RWPE1 (cell line): ENCODE results near the gene INSYN2A.

Experiments
- CTCF ChIA-PET: fragments of 350-600 bp; sonication (Branson Sonifier 250); formaldehyde crosslinking; extraction: SDS; loops from one replicate; lab custom pipeline; 2021; lab: Yijun Ruan, JAX
- POLR2A ChIA-PET: fragments of 400-600 bp; formaldehyde crosslinking; extraction: SDS; loops from one replicate; lab custom pipeline; 2020; ENCODE audit warnings: antibody characterized with exemption; ENCODE audit not compliant: low non-redundant PET; lab: Yijun Ruan, JAX
- DNase-seq: peaks from one replicate; pipeline ENCODE4 v3.0.0; 2012; ENCODE audit warnings: low spot score
- H3K27ac ChIP-seq: fragments of 450-650 bp; 2 replicates; pipeline ENCODE4 v1.5.1; 2017
- TF ChIP-seq, protein P1 (sequence below): fragments of 450-650 bp; conservative IDR thresholded peaks from 2 replicates; pipeline ENCODE4 v1.5.1; 2017; ENCODE audit warnings: low read depth, mild to moderate bottlenecking

Gene INSYN2A

DNA sequence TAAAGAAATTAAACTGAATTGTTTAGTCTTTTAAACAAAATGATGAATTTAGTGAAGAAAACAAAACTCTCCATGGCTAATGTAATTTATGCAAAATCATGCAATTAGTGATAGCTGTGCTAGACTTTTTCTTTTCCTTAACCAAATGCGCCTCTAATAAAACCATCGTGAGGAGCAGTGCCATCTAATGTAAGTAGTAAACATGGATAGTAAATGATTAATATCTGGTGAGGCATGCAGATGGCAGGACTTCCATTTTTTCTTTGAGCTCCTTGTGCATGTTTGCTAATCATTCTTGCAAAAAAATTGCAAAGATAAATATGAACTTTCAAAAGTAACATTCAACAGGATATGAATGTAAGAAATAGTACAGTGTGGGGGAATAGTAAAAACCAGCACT, 2.3 kb downstream of the INSYN2A start:
- DNase-seq, result no peak
- TF ChIP-seq, protein P1, sequence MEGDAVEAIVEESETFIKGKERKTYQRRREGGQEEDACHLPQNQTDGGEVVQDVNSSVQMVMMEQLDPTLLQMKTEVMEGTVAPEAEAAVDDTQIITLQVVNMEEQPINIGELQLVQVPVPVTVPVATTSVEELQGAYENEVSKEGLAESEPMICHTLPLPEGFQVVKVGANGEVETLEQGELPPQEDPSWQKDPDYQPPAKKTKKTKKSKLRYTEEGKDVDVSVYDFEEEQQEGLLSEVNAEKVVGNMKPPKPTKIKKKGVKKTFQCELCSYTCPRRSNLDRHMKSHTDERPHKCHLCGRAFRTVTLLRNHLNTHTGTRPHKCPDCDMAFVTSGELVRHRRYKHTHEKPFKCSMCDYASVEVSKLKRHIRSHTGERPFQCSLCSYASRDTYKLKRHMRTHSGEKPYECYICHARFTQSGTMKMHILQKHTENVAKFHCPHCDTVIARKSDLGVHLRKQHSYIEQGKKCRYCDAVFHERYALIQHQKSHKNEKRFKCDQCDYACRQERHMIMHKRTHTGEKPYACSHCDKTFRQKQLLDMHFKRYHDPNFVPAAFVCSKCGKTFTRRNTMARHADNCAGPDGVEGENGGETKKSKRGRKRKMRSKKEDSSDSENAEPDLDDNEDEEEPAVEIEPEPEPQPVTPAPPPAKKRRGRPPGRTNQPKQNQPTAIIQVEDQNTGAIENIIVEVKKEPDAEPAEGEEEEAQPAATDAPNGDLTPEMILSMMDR, result no peak
- POLR2A ChIA-PET, result no interaction called here
- CTCF ChIA-PET, result interaction anchor here (0.6 to 0.9 kb wide), 3 partner anchors 91 to 621 kb away, joined by 3 to 4 read pairs (median 3); no protein-coding TSS in a partner anchor
- H3K27ac ChIP-seq, result no peak overlapping the region

DNA sequence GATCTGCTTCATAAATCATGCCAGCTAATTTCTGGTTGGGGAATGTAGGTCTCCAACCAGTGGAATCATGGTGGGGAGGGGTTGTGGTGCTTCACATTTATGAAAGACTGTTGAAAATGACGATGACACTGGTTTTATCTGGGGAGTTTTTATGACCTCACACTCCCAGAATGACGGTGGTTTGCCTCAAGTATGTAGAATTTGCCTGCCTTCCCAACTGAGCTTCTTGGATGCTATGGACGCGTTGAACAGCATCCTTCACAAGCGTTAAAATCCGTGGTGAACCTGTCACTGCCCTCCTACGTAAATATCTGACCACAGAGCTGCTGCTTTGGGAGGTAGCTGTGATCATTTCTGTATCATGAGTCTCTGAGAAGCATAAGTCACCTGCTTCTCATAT, 3.3 kb downstream of the INSYN2A start:
- H3K27ac ChIP-seq, result no peak overlapping the region
- TF ChIP-seq, protein P1, result no peak
- DNase-seq, result no peak
- ChIA-PET CTCF (interaction anchor here (0.6 kb wide), 1 partner anchor 31 kb away, joined by 5 read pairs; no protein-coding TSS in a partner anchor), POLR2A (no interaction called here)

DNA sequence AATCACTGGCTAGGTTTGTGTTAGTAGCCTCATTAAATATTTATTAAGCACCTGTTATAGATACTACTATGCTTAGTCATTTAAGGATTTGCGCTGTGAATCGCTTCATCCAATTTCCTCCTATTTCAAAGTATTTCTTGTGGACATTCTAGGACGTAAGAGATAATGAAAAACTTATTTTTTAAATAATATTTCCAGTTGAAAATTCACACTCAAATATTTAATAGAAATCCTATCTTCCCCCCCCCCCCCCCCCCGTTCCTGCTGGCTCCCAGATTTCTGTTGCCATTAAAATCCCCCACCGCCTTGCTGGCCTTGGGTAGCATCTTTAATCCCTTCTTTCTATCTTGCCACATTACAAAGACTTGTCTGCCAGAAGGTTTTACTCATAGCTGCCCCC, 6.0 kb downstream of the INSYN2A start:
- TF ChIP-seq, protein P1, result no peak
- POLR2A ChIA-PET, result no interaction called here
- CTCF ChIA-PET, result no interaction called here
- DNase-seq, result no peak
- H3K27ac ChIP-seq, result no peak overlapping the region

DNA sequence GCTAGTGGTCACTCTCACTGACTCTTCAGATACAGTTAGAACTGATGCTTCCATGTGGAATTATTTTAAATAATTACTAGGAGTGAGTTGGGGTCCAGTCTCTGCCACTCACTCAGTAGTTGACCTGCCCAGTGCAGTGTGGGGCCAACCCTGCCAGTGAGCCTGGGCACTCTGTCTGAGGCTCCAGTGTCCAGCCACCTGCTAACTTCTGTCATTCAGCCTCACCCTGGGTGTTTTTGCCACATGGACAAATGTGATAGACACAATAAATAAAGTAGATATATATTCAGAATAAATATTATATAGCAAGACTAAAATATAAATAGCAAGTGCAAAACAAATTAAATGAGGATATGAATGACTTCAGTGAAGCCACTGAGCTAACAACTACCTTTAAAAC, 7.2 kb downstream of the INSYN2A start:
- CTCF ChIA-PET, result no interaction called here
- H3K27ac ChIP-seq, result no peak overlapping the region
- TF ChIP-seq, protein P1, result no peak
- no peak for DNase-seq
- POLR2A ChIA-PET, result no interaction called here

DNA sequence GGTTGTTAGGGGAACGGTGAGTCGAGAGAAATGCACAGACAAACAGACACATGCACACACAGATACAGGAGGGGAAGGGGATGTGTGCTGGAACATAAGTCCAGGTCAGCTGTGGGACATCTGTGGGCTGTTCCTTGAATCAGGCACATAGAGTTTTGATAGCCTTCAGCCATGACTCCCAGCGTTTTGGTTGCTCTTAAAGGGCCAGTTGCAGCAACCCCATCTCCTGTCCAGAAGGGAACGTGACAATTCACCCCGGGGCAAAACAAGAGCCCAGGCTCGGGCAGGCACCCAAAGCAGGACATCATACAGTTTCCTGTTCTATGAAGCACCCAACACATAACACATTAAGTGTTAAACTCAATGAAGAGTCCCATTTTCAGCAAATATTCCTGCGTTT, 9.6 kb downstream of the INSYN2A start:
- POLR2A ChIA-PET, result no interaction called here
- no peak for DNase-seq
- CTCF ChIA-PET, result no interaction called here
- TF ChIP-seq, protein P1, result no peak
- no peak overlapping the region for H3K27ac ChIP-seq

DNA sequence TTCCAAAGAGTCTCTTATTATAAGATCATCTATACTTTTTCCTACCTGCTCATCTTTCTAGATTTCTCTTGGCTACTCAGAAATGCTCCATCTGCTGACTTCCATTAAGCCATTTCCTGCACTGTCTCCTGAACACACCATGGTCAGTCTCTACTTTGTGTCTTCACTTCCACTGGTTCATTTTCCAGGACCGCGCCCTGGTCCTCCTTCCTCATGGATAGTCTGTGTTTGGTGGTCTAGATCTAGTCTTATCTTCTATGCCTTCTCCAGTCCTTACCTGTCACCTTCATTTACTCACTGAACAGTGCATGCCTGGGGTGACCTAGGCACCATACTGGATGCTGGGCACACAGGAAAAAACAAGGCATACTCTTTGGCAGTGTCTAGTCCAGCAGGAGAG, 11.8 kb downstream of the INSYN2A start:
- no peak for DNase-seq
- TF ChIP-seq, protein P1, result no peak
- ChIA-PET CTCF (interaction anchor here (0.7 kb wide), 1 partner anchor 11 kb away, joined by 3 read pairs; no protein-coding TSS in a partner anchor), POLR2A (no interaction called here)
- H3K27ac ChIP-seq, result no peak overlapping the region

DNA sequence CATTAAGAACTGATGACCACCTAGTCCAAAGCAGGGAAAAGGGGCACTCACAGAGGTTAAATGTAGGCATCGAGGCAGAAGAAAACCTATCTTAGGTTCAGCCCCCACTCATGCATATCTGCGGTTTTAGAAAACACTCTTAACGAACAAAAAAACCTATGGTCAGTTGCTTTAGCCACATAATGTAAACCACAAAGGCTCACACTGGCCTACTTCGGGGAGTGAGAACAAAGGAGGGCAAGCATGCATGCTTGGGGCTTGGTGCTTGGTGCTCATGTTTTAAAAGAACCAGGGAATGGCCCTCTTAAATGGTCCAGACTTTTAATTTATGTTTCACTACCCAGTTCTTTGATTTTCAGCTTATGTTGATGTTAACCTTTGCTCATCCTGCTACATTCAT, 14.2 kb downstream of the INSYN2A start:
- ChIA-PET POLR2A (no interaction called here), CTCF (no interaction called here)
- TF ChIP-seq, protein P1, result no peak
- no peak for DNase-seq
- H3K27ac ChIP-seq, result no peak overlapping the region
